NCI-H1930 (cell line): ENCODE measurements around the gene PM20D1.
A peak's percentile ranks its signal among the peaks of the same experiment; 100 is the strongest.

Source experiments
- DNase-seq, 2 experiments: peaks; one replicate each; lab custom pipeline; 2025; lab: John Stamatoyannopoulos, UW

Gene PM20D1

DNA sequence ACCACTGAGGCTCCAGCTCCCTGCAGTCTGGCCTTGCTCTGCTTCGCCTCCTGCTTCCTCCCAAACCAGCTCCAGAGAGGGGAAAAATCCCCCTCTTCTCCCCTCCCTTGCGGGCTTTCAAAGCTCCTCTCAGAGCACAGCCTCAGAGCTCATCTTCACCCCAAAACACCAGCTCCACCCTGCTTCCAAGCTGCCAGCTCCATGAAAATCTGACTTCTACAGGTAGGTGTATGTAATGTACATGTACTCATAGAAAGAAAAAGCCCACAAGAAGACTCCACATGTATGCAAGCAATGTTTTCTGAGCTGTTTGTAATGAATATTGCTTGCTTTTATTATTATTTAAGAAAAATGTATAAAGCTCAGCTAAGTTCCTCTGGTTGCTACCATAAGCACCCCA, 45.3 kb downstream of the PM20D1 start:
- no peak for DNase-seq

DNA sequence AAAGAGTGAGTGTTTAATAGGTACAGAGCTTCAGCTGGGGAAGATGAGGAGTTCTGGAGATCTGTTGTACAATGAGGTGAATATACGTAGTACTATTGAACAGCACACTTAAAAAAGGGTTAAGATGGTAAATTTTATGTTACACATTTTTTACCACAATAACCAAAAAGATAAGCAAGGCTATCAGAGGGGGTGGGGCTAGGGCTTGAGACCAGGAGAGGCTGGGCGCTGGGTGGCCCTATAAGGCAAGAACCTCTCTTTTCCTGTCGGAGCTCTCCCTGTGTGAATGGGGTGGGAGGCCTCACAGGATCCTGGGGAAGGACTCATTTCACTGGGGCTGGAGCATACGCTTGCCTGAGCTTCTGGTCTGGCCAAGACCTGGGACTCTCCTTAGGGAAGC, 45.9 kb downstream of the PM20D1 start:
- DNase-seq, result no peak

DNA sequence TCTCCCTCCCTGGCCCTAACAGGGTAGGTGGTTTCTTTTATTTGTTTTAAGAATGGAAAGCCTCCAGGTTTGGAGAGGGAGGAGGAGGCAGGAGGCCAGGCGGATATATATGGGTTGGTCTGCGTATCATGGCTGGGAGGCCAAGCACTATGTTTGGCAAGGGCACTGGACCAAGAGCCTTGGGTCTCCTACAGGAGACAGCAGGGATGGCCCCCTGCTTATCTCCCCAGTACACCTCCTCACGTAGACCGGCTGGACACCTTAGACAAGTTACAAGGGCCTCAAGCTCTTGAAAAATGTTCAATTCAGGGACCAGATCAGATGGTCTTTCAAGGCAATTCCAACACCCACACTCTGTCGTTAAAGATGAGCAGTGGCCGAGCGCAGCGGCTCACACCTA, 47.9 kb downstream of the PM20D1 start:
- no peak for DNase-seq

DNA sequence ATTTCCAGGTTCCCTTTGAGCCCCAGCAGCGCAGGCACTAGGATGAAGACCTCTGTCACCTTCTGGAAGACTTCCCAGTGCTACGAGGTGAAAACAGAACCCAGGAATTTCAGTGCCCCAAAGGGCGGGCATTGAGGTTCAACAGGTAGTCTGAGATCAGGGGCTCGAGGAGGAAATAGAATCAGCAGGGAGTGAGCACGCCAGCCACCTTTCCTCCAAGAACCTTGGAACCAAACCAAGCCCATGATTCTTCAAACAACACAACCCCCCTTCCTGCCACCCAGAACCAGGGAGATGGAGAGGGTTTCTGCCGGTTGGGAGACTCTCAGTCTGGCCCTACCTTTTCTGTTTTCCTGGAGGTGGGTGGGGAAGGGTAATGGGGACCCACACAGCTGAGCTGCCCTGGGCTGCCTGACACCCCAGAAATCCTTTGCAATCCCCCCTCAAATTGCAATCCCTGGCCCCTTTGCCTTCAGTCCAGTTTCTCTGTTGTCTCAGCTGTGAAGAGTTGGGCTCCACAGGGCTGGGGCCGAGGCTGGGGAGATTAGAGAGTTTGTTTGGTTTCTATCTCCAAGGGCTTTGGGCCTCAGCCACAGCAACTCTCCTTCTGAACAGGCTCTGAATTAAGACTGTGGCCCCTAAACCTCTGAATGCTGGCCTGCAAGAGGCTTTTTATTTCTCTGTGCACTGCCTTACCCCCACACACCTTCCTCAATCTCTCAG, 48.8 kb downstream of the PM20D1 start:
- no peak for DNase-seq

DNA sequence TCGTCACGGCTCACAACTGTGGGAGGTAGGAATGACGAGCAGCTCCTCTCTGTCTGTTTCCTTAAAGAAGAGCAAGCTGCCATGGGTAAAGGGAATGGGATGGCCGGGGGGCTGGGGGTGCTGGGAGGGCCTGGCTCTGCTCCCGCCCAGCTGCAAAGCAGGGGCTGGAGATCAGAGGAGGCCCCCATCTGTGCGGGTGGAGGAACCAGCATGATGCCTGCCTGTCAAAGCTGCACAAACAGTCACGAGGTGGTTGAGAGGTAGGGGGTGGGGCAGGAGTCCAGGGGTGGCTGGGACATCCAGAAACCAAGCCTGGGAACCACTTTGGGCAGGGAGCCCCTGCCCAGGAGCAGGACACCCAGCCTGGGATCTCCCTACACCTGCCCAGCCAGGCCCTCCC, 49.5 kb downstream of the PM20D1 start:
- no peak for DNase-seq

DNA sequence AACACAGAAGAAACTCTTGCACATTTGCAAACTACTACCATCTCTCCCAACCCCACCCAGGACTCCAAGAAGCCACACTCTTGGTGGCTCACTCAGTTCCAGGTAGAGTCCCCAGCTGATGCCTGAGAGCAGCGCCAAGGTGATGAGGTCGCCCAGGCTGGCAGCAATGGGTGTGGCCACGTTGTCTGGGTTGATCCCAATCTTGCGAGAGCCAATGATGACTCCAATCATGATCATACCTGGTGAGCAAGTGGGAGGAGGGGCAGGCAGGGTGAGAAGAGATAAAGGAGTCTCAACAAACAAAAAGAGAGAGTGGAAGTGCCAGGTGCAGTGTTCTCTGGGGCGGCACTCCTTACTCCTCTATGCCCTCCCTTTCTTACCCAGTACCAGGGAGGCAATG, 51.4 kb downstream of the PM20D1 start:
- no peak for DNase-seq

DNA sequence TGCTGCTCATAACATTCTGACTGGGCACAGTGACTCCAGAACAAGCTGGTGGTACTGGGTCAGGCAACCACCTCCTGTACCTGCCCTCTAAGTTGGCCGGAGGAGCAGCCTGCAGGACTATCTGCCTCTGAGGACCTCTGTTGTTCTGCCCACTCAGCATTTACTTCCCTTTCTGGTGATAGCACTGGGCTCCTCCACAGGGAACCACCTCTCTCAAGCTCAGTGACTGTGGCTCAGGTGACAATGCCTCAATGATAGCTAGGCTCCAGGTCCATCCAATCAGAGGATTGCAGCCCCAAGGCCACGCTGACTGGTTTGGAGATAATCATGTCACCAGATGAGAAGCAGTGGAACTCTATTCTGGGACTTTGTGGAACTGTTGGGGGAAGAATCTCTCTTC, 52.8 kb downstream of the PM20D1 start:
- DNase-seq, result no peak

DNA sequence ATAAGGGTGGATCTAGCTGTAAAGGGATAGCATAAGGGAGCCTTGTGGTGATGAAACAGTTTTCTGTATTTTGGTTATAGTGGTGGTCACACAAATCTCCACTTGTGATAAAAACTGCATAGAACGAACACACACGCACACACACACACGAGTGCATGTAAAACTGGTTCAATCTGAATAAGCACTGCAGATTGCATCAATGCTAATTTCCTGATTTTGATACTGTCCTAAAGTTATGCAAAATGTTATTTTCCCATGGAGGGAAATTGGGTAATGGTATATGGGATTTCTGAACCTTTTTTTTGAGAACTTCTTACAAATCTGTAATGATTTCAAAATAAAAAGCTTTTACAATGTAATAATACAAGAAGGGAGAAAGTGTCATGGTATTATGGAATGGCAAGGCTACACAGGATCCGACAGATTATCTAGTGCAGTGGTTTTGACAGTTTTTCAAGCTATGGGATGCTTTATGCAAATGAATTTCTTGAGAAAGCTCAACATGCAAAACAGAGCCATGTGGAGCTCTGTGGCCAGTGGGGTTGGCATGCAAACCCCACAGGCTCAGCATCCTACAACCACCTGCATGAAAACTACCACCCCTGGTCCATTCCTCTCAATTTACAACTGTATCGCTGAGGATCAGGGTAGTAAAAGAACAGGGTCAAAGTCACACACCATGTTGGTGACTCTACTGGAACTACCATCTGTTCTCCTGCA, 55.8 kb downstream of the PM20D1 start:
- DNase-seq, result no peak

DNA sequence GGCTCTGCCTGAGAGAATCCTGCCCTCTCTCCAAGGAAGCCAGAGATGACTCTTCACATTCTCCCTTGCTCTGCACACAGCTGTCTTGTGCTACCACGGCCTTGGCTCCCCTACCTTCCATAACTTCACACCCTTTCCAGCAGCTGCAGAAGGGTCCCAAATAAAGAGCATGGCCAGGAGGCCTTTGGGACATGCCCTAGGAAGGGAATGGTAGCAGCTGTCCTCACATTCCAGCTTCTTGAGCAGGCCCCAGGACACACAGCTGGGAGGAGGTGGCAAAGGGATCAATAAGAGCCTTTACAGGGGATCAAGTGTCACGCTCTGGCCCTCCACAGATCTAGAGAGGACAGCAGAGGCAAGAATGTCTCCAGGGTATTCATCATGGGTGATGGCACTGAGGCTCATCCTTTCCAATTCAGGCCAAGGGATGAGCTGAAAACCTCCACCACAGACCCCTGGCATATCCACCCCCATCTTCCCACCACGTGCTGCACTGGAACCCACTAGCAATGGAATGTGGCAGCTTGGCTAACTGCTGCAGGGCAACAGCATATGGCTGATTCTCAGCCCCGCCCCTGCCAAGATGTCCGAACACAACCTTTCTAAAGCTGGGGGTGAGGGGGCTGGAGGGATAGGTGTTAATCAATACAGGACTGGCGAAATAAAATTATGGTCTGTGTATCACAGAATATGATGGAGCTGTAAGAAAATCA, 56.8 kb downstream of the PM20D1 start:
- DNase-seq, result no peak

DNA sequence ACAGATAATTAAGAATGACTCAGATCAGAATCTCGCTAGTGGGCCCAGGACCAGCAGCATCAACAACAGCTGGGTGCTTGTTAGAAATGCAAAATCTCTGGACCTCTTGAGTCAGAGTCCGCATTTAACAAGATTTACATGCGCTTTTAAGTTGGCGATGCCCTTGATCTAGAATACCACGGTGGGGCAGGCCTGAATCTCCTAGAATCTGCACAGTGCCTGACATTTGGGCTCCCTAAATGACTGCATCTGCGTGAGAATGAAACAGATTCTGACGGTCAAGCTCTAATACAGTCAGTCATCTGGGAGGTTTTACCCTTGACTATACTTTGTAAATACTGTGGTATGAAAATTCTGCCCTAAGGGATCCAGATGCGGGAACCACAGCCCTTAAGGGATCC, 57.5 kb downstream of the PM20D1 start:
- DNase-seq, result no peak

DNA sequence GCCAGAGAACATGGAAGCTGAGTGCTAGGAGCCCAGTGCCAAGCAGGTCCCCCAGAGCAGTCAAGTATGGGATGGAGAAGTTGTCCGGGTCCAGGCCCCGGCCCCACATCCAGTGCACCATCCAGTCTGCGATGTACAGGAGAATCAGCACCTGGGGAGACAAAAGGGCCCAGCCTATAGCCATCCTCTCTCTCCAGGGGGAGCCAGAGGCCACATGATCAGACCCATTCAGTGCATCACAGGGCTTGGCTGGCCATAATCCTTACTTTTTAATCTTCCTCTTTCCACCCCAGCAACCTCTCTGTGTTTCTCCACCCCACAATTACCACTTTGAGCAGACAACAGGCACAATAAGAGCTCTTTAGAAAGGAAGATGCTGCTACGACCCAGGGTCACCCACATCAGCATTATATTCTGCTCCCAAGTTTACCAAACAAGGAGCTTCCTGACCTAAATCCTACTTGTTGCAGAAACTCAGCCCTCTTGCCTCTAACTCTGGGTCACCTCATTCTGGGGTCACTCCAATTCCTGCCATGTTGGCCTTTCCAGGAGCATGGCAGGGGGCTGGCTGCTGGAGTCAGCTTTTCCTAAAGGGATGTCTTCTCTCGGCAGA, 58.3 kb downstream of the PM20D1 start:
- peak; percentile 34 to 38 for DNase-seq

DNA sequence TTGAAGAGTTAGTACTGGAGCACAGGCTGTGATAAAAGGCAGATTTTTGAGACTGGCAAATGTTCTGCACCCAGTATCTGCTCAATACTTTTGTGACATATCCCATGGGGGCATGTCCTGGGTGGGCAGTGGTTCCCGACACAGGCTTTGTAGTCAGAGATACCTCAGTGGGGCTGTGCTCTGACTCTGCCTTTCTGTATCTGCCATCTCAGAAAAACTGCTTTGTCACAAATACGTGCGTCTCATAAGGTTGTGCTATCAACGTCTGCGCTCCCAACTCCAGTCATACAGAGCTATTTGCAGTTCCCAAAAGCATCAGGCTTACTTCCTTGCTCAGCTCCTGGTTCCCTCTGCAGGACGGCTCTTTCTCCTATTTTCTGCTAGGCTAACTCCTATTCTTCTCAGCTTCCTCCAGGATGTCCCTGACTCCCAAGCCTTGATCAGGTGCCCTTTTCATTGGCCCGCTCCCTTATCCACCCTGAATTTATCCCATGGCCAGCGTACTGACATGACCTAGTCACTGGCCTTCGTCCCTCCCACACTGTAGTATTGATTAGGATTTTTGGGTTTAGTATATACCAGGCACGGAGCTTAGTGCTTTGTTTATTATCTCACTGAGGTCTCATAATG, 62.5 kb downstream of the PM20D1 start:
- DNase-seq, result no peak

DNA sequence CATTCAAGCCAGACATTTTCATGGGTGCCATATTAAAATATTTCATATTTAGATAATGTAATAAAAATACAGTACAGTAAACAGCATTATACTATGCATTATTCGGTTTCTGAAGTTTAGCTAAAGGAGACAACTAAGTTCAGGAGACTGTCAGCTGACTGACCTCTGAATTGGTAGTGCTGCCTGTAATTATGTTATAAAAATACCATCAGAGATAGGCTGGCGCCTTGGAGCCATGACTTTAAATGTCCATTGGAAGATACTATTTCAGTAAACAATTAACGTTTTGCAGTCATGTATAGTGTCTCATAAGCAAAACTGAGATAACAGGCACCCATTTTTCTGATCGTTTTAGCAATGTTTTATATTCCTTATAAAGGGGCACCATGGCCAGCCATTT, 63.3 kb downstream of the PM20D1 start:
- no peak for DNase-seq

DNA sequence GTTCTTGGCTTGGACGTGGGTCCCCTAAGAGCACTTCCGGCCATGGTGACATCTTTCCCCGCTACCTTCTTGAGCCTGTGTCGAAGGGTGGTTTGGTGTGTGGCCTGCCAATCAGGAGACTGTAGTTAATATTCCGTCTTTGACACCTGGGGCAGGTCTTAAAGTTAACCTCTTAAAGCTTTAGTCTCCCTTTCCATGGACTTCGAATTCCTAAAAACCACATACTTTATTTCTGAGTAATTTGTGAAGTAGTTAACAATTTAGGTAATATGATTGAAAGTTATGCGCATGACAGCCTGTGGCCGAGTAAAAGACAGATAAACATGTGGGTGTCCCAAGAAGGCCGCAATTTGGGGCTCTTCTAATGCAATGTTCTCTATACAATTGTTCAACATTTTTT, 64.5 kb downstream of the PM20D1 start:
- DNase-seq, result no peak

DNA sequence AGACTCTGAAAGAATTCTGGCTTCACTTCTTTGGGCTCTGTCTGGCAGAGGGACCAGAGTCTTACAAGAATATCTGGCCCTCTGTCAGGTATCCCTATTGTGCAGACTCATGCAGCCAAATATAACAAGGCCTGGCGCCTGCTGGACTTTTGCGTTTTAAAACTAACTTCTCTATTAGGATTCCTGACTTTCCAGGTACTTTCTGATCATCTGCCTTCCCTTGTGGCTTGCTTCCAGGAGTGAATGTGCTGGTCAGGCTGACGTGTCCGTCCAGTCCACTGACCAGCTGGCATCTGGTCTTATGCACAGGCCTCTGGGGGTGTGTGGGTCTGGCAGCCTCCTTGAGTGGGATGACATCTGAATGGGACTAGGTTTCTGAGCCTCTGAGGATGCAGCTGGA, 66.0 kb downstream of the PM20D1 start:
- DNase-seq, result no peak

DNA sequence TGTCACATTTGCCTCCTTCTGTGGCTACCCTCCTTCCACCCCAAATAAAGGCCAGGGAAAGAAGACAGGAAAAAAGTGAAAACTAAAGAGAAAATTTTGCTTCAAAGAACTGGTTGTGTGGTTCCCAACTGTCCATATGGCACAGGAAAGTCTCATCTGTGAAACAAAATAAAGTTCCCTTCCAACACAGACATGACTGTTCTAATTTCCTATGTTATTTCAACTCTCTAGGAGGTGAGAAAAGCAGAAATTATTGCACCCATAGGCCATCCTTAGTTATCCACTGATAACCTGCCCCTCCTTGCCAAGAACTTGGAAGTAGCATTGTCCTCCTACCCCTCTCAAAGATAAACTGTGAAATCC, 66.5 kb downstream of the PM20D1 start:
- no peak for DNase-seq

DNA sequence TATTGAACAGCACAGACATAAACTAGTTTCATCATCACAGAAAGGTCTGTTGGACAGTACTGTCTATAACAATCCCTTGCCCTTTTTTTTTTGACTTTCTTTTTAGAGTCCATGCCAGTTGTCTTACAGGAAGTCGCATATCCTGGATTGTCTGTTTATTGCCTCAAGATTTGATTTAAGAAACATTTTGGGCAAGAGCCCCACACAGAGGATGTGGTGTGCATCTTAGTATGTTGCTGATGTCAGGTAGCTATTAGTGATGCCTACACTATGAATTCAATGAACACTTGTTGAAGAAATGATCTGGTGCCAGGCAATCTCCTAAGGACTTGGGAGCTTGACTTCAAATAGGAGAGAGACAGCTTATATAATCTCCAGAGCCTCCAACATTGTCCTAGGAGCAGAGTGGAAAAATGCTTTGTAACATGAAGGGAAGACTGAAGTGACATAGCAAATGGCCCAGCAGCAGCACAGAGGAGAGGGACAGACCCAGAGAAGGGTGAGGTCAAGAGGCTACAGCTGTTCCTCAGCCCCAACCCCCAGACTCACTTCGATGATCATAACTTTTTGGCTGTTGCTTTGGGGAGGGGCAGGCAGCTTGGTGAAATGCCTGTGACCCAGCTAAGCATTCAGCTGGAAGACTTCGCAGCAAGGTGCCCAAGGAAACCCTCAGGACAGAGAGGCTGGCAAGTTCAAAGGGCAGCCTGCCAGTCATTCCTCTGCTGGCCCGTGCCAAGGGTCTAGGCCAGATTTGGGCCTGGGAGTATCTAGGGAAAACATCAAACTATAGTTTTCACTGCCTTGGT, 67.1 kb downstream of the PM20D1 start:
- no peak for DNase-seq

DNA sequence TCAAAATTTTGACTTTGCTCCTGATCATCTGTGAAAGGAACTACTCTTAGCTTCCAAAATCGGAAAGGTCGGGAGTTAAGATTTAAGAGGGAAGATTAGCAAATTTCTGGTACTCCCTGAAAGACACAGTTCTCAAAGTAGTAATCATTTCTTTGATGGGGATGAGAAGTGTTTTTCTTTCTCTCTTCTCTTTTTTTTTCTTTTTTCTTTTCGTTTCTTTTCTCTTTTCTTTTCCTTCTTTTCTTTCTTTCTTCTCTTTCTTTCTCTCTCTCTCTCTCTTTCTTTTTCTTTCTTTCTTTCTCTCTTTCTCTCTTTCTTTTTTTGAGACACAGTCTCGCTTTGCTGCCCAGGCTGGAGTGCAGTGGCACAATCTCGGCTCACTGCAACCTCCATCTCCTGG, 69.6 kb downstream of the PM20D1 start:
- DNase-seq, result no peak
